GM21825 (cell line): ENCODE measurements around the gene GATD1.

Experiments used
- ATAC-seq: cut with Tn5 transposase; IDR thresholded peaks from one replicate; pipeline ENCODE4 v1.9.1; 2021; ENCODE audit warnings: mild to moderate bottlenecking, moderate library complexity; ENCODE audit not compliant: unreplicated experiment

GATD1 gene

DNA sequence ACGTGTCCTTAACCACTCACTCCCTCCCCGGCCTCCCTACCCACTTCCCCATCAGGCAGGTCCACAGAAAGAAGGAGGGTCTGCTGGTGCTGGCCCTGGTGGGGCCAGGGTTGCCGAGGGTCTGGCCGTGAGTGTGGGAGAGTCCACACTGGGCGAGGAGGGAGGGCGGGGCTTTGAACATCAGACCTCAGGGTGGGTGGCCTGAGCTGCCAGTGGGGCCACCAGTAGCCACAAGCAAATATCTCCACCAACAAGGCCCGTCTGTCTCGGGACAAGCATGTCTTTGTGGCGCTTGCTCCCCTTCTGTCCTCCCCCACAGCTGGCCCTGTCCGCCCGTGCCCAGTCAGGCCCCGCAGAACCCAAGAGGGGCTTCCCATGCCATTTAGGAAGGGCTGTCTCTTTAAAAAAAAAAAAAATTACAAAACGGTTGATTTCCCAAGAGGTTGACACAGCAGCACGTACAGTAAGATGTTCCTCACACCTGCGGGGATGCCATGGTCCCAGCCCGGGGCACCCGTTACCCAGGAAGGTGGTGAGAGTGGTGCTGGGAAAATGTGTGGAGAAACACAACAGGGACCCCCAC is 47.7 kb downstream of the GATD1 start:
- ATAC-seq, result no peak

DNA sequence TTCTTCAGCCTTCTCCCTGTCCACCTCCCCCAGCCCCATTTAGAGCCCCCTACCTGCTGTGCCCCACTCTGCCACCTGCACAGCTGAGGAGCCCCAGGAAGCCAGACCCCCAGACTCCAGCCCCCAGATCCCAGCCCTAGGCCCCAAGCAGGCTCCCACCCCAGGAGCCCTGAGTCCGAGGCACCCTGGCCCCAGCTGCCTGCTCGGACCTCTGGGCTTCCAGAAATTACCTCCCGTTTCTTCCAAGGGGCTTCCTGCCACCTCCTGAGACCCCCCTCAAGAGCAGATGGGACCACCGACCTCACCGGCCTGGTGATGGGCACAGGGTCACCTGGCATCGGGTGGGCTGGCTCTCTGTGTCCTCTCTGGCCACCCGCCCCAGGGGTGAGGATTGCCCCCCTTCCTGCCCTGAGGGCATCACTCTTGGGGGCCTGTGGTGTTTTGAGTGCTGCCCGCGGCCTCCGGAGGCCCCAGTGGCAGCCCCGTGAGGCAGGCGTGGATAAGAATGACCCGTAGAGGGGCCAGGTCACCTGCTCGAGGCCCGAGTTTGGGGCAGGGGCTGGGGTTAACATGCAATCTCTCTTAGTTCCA is 48.3 kb downstream of the GATD1 start:
- no peak for ATAC-seq

DNA sequence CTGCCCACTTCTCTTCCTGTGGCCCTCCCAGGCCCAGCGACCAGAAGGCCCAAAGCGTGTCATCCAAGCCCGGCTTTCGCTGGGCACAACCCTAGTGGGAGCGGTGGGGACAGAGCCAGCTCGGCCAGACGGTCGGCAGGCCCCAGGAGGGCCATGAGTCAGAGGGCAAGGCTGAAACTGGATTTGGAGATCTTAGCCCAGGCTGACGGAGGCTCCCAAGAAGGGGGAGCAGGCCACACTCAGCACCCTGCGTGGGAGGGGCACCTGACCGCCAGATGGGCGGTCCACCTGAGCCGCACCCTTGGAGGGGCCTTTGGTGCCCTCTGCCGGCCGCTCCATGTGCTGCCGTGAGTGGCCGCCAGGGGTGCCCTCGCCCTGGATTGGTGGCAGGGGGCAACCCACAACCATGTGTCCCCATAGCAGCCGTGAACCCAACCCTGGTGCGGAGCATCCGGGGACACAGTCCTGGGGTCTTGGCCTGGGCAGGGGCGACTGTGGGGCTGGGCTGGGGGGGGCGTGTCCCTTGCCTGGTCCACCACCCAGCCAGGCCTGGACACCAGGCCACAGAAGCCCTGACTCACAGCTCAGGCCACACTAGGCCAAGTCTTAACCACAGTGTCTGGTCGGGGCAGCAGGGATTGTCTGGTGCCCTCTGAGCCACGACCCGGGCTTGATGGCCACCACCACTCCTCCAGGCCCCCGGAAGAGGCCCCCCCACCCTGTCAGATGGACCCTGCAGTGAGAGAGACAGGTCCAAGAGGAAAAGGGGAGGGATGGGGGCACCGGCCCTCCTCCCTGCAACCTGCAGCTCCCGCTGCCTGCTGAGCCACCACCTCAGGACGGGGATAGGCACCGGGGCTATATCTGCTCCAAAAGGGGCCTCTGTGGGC is 49.2 kb downstream of the GATD1 start:
- peak; percentile 54 for ATAC-seq

GRCh38 chr11:727281-727701 is 50.0 kb downstream of the GATD1 start:
- ATAC-seq, result no peak

DNA sequence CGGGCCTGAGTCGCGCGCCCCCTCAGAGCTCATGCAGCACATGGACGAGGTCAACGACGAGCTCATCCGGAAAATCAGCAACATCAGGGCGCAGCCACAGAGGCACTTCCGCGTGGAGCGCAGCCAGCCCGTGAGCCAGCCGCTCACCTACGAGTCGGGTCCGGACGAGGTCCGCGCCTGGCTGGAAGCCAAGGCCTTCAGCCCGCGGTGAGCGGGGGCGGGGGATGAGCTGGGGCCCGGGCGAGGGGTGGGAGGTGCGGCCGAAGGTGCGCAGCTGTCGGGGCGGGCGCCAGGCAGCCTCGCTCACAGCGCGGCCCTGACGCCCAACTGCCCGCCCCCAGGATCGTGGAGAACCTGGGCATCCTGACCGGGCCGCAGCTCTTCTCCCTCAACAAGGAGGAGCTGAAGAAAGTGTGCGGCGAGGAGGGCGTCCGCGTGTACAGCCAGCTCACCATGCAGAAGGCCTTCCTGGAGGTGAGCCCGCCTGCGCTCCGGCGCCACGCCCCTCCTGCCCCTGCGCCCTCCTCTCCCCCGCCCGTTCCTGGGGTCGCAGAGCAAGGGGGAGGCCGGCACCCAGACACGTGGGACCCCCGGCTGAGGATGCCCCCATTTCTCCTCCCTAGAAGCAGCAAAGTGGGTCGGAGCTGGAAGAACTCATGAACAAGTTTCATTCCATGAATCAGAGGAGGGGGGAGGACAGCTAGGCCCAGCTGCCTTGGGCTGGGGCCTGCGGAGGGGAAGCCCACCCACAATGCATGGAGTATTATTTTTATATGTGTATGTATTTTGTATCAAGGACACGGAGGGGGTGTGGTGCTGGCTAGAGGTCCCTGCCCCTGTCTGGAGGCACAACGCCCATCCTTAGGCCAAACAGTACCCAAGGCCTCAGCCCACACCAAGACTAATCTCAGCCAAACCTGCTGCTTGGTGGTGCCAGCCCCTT is 50.7 kb downstream of the GATD1 start:
- ATAC-seq, result no peak

DNA sequence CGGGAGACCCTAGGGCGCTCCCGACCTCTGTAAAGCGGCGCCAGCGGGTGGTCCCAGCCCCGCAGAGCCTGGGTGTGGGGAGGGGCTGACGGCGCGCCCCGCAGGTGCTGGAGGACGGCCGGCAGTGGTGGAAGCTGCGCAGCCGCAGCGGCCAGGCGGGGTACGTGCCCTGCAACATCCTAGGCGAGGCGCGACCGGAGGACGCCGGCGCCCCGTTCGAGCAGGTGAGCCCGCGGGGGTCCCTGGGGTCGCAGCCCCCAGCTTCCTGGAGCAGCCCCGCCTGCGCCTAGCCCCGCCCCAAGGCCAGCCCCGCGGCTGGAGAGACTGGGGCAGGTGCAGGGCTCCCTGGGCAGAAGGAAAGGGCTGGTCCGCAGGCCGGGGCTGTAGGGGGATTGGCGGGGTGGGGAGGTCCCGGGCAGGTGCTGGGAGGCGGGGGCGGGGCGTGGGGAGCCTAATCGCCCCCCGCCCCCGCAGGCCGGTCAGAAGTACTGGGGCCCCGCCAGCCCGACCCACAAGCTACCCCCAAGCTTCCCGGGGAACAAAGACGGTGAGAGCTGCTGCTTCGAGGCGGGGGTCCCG is 51.6 kb downstream of the GATD1 start:
- ATAC-seq, result no peak

- ATAC-seq, result no peak
These were observed 52.4 kb downstream of the GATD1 start for GRCh38 chr11:724778-725386.

DNA sequence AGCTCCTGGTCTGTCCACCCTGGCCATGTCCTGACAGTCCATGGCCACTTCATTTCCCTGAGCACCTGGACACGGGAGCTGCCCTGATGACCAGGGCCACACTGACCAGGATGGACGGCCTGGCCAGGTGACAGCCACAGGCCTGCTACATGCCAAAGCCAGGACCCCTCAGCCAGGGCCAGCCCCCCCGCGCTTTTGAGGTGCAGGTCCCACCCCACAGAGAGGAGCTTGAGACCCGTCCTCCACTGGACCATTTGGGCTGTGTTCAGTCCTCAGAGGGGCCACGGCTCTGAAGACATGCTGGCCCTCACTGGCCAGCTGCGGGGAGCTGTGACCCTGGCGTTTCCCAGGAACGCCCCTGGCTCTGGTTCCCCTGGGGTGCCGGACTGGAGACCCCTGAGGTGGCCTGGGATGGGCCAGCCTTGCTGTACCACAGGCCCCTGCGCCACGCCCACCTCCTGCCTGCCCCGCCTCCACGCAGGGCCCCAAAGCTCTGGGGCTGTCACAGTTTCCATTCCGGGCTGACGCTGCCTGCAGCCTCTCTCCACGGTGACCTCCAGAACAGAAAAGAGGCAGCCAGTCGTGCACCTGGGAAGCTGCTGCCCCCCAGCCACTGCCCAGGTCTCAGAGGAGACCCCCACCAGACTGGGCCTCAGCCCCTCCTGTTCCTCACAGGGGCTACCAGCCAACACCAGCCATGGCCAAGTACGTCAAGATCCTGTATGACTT is 53.1 kb downstream of the GATD1 start:
- no peak for ATAC-seq

DNA sequence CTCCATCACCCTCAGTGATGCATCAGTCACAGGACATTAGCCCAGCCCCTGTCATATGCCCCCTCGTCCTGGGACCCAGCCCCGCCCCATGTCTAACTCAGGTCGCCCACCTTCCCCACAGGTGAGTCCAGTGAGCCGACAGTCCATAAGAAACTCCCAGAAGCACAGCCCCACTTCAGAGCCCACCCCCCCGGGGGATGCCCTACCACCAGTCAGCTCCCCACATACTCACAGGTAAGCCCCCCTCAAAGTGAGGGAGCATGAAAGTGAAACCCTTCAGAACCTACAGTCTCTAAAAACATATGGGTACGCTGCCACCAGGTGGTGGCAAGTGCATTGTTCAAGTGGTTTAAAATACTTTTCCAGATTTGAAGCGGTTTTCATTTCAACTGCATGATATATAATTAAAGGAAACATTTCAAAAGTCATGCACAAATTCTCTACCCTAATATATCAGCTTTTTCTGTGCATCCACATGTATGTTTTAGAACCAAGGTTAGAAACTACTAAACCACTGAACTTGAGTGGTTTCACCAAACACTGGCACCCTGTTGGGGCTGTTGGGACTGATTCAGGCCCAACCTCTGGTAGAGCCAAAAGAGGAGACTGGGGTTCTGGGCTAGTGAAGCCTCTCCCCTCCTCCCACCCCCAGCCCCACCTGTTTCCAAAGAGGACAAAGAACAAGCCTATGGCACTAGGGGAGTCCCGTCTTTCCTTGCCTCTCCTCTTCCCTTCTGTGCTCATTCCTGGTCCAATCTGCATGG is 54.0 kb downstream of the GATD1 start:
- no peak for ATAC-seq

DNA sequence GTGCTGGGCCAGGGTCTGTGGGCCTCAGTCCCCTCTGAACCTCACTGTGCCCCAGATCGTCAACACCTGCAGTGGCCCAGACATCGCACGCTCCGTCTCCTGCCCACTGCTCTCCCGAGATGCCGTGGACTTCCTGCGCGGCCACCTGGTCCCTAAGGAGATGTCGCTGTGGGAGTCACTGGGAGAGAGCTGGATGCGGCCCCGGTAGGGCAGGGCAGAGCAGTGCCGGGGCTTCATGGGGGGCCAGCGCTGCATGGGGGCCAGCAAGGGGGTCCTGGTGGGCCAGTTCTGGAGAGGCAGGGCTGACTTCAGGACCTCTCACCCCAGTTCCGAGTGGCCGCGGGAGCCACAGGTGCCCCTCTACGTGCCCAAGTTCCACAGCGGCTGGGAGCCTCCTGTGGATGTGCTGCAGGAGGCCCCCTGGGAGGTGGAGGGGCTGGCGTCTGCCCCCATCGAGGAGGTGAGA is 54.9 kb downstream of the GATD1 start:
- no peak for ATAC-seq

GRCh38 chr11:721741-722345 is 55.4 kb downstream of the GATD1 start:
- no peak for ATAC-seq

DNA sequence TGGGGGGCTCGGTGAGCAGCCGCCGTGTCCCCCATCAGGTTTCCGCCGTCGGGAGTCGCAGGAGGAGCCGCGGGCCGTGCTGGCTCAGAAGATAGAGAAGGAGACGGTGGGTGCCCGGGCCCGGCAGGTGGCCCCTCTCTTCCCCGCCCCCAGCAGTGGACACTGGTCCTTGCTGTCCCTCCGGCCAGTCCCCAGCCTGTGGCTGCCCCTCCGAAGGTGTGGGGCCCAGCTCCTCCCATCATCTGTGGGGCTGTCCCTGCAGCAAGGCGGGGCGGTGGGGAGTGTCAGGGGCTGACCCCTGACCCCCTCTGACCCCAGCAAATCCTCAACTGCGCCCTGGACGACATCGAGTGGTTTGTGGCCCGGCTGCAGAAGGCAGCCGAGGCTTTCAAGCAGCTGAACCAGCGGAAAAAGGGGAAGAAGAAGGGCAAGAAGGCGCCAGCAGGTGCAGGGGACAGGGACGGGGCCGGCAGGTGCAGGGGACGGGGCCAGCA is 56.0 kb downstream of the GATD1 start:
- ATAC-seq, result no peak

GRCh38 chr11:720642-721246 is 56.5 kb downstream of the GATD1 start:
- ATAC-seq, result peak; percentile 61

GRCh38 chr11:720017-720641 is 57.2 kb downstream of the GATD1 start:
- ATAC-seq, result no peak

DNA sequence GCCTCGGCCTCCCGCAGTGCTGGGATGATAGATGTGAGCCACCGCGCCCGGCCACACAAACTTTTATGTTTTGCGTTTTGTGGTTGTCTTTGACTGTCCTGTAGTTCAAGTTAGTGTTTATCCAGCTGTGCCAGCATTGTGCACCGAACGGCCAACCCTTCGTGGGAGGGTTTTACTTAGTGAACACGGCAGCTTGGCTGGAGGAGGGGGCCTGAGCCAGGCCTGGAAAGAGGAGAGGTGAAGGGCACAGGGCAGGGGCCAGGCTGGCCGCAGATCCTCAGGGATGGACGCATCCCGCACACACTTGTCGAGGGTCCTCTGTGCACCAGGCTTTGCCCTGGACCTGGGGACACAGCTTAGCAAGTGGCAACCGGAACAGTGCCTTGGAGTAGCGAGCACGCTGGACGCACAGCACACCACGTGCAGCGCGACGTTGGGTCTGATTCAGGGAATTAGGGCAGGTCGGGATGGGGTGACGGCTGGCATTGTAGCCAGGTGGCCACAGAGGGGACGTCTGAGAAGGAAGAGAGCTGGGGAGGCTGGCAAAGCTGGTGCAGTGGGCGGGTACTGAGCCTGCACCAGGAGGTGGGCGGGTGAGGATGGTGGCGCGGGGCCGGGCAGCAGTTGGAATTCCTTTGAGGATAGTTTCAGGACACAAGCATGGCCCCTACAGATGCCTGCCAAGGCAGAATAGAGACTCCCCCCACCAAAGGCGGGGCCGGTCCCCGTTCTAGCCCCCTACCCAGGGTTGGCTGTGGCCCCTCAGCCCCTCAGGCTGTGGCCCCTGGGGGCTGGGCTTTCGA is 57.9 kb downstream of the GATD1 start:
- ATAC-seq, result no peak
